Peyer's patch (tissue), 4 donors: ENCODE results near the gene RAB1B.

Source experiments
- CTCF ChIP-seq, 6 experiments: fragments of 450-650 bp in 4 of 6; fragments of 200-600 bp in 2 of 6; sonication (generic) in 1 of 6; IDR thresholded peaks; one replicate each; pipeline ENCODE4 v1.5.1; 2017 to 2019; ENCODE audit warnings: antibody characterized with exemption in 6 of 6, mild to moderate bottlenecking in 3 of 6, moderate library complexity in 1 of 6
- POLR2A ChIP-seq, 2 donors: fragments of 450-650 bp; IDR thresholded peaks; one replicate each; pipeline ENCODE4 v1.5.1; 2017; ENCODE audit warnings: antibody characterized with exemption in 2 of 2, mild to moderate bottlenecking in 2 of 2, moderate library complexity in 2 of 2

- TF ChIP-seq CTCF (IDR thresholded peaks at IDR 0.05) (no peak), POLR2A (IDR thresholded peaks at IDR 0.05) (no peak)
Measured at GRCh38 chr11:66248903-66249302, 19.5 kb upstream of the RAB1B start.
